ENCODE measurements around the gene KCNIP4.

Gene KCNIP4

DNA sequence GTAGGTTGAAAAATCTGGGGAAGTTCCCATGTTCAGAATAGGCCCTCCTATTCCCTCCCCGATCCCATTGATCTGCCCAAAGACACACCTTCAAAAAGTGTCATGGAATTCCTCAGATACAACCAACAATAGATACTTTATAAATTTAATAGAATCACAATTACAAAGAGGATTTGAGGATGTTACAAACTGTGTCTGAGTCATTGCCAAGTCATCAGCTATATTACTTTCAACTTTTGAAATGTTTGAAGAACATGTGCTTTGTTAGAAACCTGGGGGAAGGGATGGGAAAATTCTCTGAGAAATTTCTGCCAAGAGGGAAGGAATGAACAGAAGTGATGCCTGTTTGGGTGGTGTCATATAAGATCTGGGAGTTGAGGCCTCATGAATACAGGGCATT, 46.7 kb downstream of the KCNIP4 start:
- DNase-seq (ENCODE audit: low read depth in 1 of 2, low spot score in 1 of 2): no peak

GRCh38 chr4:21901281-21901680, 47.3 kb downstream of the KCNIP4 start:
- no peak for DNase-seq (ENCODE audit: low read depth in 1 of 2, low spot score in 1 of 2)

GRCh38 chr4:21900211-21900610, 48.4 kb downstream of the KCNIP4 start:
- no peak for DNase-seq (ENCODE audit: low read depth in 1 of 2, low spot score in 1 of 2)

GRCh38 chr4:21898101-21898500, 50.5 kb downstream of the KCNIP4 start:
- DNase-seq (ENCODE audit: low read depth in 1 of 2, low spot score in 1 of 2): no peak

- DNase-seq (ENCODE audit: low read depth in 1 of 2, low spot score in 1 of 2): no peak
Observed at GRCh38 chr4:21896767-21897166, 51.8 kb downstream of the KCNIP4 start.

GRCh38 chr4:21893136-21893535, 55.4 kb downstream of the KCNIP4 start:
- no peak for DNase-seq (ENCODE audit: low read depth in 1 of 2, low spot score in 1 of 2)

DNA sequence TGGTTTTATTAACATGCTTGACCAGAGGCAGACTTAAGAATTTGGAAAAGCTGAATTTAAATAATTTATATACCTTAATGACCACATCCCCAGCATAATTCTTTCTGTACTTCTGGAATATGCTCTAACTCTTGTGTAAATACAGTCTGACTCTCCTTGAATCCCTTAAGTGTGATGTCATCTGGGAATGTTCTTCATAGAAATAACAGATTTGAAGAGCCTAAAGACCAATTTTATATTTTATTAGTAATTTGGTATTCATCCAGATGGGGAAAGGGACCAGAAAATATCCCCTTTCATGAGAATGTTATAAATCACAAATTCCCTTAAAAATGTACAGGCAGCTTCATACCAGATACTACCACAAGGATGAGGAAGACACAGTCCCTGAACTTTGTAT, 58.3 kb downstream of the KCNIP4 start:
- no peak for DNase-seq (ENCODE audit: low read depth in 1 of 2, low spot score in 1 of 2)

GRCh38 chr4:21888195-21888976, 60.2 kb downstream of the KCNIP4 start:
- DNase-seq (ENCODE audit: low read depth in 1 of 2, low spot score in 1 of 2): no peak

DNA sequence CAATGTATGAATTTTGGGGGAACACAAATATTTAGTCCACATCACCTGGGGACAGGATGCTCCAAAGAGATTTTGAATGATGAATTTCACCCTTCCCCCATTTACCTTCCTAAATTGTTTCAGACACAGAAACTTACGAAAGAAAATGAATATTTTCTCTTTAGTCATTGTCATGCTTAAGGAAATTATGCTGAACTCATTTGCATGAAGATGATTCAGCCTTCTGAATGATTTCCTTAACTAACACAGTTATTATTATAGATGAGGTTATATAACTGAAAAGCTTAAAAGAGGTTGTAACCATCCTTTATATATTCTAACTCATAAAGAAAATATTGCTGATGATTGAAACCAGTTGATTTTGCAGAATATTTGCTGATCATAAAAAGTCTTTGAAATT, 61.1 kb downstream of the KCNIP4 start:
- DNase-seq (ENCODE audit: low read depth in 1 of 2, low spot score in 1 of 2): no peak

- DNase-seq (ENCODE audit: low read depth in 1 of 2, low spot score in 1 of 2): no peak
Observed at GRCh38 chr4:21885770-21886169, 62.8 kb downstream of the KCNIP4 start.

GRCh38 chr4:21885241-21885640, 63.3 kb downstream of the KCNIP4 start:
- no peak for DNase-seq (ENCODE audit: low read depth in 1 of 2, low spot score in 1 of 2)

DNA sequence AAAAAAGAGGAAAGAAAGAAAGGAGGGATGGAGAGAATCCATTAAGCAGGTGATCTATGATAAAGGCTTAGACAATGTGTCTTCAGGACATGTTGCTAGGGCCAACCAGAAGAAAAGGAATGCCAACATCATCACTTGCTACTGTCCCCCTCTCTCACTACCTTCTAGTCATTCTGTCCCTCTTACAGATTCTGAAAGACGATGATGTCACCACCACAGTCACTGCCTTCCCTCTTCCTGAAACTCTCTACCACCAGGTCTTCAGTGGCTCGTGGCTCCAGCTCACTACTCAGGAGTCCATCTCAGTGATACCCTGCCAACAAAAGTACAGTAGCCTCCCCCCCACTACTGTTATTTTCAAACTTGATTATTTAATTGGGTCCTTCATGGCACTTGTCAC, 64.0 kb downstream of the KCNIP4 start:
- no peak for DNase-seq (ENCODE audit: low read depth in 1 of 2, low spot score in 1 of 2)

- no peak for DNase-seq (ENCODE audit: low read depth in 1 of 2, low spot score in 1 of 2)
Observed at GRCh38 chr4:21882051-21882839, 66.3 kb downstream of the KCNIP4 start.

DNA sequence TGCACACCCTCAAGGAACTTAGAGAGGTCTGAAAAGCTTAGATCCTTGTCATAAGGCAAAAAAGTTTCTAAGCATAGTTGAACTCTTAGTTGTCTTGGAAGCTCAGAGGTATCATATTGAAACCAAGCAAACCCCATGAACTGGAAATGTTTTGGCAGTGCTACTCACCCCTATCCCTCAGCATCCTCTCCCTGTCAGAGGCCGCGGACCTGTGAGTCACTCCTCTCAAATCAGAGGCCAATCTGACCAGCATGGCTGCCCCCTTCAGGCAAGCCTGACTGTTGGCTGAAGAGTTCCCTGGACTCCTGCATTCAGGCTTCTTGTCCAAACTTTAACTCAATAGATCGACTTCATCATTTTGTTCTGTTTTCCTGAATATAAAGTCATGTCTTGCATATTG, 69.4 kb downstream of the KCNIP4 start:
- DNase-seq (ENCODE audit: low read depth in 1 of 2, low spot score in 1 of 2): no peak

- DNase-seq (ENCODE audit: low read depth in 1 of 2, low spot score in 1 of 2): no peak
Observed at GRCh38 chr4:21876711-21877110, 71.9 kb downstream of the KCNIP4 start.

- DNase-seq (ENCODE audit: low read depth in 1 of 2, low spot score in 1 of 2): no peak
Observed at GRCh38 chr4:21873145-21873544, 75.4 kb downstream of the KCNIP4 start.

DNA sequence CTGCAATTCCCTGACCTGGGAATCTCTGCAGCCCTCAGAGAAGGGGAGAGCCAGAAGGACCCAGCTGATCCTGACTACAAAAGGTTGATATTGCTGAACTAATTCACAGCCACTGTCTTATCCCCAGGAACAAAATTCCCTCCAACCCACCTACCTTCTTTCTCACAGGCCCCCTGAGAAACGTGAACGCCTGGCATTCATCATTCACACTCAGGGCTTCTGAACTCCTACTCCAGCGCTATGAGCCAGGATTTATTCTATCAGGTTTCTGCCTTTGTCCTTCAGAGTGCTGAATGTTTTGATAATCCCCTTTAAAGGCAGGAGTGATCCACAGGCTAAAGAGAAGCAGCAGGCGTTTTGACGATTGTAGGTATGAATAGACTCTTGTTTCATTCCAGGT, 76.5 kb downstream of the KCNIP4 start:
- no peak for DNase-seq (ENCODE audit: low read depth in 1 of 2, low spot score in 1 of 2)

DNA sequence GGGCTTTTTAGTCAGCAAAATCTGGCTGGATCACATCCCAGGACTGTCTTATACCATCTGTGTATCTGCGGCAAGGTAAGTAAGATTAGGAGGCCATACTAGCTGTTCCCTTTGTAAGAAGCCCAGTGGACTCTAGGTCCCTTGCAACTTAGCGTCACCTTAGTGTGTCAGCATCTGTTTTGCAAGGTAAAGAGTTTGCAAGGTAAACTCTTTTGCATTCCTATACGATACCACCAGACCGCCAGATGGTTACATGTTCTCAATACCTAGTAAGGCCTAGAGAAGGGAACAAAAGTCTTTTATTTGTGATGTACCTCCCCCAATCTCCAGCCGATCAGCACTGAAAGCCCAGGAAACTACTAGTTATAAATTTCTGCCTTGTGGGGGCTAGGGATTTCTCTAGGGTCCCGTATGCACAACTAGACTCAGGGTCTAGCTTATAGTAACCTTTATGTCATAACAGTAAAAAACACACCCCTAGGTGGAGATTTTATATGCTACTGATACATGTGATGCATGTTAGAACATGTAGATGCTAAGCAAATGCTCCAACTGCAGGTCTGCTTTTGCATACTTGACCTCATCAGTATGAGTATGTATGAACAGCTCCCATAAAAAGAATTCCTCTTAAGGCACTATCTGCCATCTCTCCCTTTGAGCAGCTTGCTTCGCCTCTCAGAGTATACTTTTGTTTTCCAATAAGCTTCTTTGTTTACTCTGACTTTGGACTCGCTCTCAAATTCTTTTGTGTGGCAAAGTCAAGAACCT, 78.4 kb downstream of the KCNIP4 start:
- DNase-seq (ENCODE audit: low read depth in 1 of 2, low spot score in 1 of 2): no peak

DNA sequence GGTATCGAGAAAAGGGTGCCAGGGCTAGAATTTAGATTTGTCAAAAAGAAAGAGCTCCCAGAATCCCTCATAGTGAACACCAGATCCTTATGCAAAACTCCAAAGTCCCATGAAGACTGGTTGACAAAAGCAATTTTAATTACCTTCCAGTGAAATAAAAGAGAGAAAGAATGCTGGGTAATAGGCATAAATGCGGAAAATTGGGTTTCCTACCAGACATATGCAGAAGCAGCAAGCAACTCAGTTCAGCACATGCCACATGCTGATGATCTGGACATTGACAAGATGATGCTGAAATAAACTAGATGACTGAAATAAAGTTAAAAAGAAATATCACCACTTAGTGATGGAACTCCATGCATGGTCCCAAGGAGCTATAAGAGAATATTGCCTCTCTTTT, 83.9 kb downstream of the KCNIP4 start:
- no peak for DNase-seq (ENCODE audit: low read depth in 1 of 2, low spot score in 1 of 2)

GRCh38 chr4:21862917-21863316, 85.7 kb downstream of the KCNIP4 start:
- DNase-seq (ENCODE audit: low read depth in 1 of 2, low spot score in 1 of 2): no peak

DNA sequence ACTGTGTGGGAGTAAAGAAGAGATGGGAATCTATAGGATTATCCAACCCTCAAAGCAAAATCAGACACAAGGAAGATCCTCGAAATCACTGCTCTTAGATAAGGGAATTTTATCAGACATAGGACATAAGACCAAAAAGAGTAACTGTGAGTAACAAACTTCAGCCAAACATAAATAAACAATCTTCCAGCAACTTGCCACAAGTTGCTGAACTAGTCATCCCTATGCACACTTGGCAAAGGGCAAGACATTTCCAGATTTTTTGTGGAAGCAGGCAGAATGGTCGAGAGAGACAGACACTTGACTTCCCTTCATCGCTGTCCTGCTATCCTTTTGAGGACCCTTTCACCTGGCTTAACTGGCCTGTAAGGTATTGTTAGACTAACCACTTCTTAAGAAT, 89.6 kb downstream of the KCNIP4 start:
- no peak for DNase-seq (ENCODE audit: low read depth in 1 of 2, low spot score in 1 of 2)

DNA sequence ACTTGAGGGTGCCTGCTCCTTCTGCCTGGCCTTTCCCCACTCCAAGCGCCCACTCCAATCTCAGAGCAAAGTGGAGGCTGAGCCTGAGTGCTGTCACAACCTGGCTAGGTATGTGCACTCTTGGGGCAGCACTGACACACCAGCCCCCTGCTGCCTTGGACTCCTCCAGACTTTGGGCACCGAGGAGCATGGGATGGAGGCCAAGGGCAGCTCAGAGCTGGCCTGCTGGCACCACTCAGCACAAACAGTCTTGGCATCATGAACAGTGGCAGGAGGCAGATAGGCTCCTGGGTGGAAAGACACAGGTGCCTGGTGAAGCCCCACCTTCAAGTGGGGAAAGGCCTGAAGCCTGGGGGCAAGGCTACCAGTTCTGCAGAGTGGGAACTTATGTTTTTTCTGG, 91.8 kb downstream of the KCNIP4 start:
- no peak for DNase-seq (ENCODE audit: low read depth in 1 of 2, low spot score in 1 of 2)
